ENCODE results near the gene LIMA1. TPM values are rescaled to one million over a fixed set of nuclear protein-coding genes. Genes with fewer than 3 reads are reported as not detected.
"Not testable (repeated sequence)": the region's sequence is repeated elsewhere in the genome, so short reads cannot be mapped to it uniquely, and the experiment has no call there.

Gene LIMA1
- polyA plus RNA-seq, 12 donors, result 109 to 218 (median 145) TPM

DNA sequence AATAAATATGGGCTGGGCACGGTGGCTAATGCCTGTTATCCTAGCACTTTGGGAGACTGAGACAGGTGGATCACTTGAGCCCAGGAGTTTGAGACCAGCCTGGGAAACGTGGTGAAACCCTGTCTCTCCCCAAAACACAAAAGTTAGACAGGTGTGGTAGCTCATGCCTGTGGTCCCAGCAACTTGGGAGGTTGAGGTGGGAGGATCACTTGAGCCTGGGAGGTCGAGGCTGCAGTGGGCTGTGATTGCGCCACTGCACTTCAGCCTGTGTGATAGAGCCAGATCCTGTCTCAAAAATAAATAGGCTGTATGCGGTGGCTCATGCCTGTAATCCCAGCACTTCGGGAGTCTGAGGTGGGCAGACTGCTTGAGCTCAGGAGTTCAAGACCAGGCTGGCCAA lies 135.3 kb downstream of the LIMA1 start:
- not testable (repeated sequence) for DNase-seq

DNA sequence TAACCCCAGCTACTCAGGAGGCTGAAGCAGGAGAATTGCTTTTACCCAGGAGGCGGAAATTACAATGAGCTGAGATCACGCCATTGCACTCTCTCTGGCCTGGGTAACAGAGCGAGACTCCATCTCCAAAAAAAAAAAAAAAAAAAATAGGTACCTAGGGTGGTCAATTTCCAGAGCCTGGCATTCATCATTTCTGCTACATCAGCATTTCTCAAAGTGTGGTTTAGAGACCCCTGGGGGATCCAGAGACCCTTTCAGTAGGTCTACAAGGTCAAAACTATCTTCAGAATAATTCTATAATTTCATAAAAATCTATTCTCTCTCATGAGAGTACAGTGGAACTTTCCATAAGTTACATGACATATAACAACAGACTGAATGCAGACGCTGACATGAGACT lies 136.0 kb downstream of the LIMA1 start:
- DNase-seq, result no peak

- no peak for DNase-seq
Measured at GRCh38 chr12:50145439-50145838, 137.9 kb downstream of the LIMA1 start.

DNA sequence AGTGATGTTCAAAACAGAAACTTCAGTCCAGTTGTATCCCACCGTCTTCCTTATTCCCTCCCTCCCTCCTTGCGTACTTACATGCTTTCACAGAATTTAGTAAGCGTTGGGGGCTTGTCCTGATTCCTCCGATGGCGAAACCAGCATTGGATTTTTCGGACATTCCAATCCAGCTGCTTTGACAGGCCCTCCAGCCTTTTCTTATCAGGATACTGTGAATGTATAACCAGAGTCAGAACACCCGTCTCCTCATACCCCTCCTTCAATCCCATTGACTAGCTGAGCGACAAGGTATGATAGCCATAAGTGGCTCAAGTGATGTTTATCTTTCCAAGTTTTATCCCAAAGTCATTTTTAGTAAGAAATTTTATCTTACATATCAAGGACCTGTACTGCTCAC lies 140.3 kb downstream of the LIMA1 start:
- no peak for DNase-seq

GRCh38 chr12:50132505-50133135 lies 150.7 kb downstream of the LIMA1 start:
- DNase-seq, result peak; percentile 47

- DNase-seq, result no peak
Measured at GRCh38 chr12:50129290-50129689, 154.0 kb downstream of the LIMA1 start.

- DNase-seq, result no peak
Measured at GRCh38 chr12:50127546-50127945, 155.8 kb downstream of the LIMA1 start.

Other genes starting within 250 kb of the LIMA1 start
- gene ASIC1, start 225.9 kb downstream of the LIMA1 start, polyA plus RNA-seq (ENCODE audit: insufficient read length in 12 of 12), result 10 to 100 TPM in 8 of 12 donors, 1 to 10 TPM in 3, not detected in 1; 8.1 to 15.0 (median 10.7) TPM
- 10 to 100 TPM in 11 of 12 donors, not detected in 1; 45.4 to 88.5 (median 56.3) TPM for gene SMARCD1, start 198.2 kb downstream of the LIMA1 start, polyA plus RNA-seq (ENCODE audit: insufficient read length in 12 of 12)
- 10 to 100 TPM in 11 of 12 donors, not detected in 1; 13.8 to 82.5 (median 54.2) TPM for gene GPD1, start 179.5 kb downstream of the LIMA1 start, polyA plus RNA-seq (ENCODE audit: insufficient read length in 12 of 12)
- gene COX14, start 171.3 kb downstream of the LIMA1 start, polyA plus RNA-seq (ENCODE audit: insufficient read length in 12 of 12), result 10 to 100 TPM in 10 of 12 donors, not detected in 2; 20.9 to 46.7 (median 38.2) TPM
- gene CERS5, start 116.2 kb downstream of the LIMA1 start, polyA plus RNA-seq (ENCODE audit: insufficient read length in 12 of 12), result 10 to 100 TPM in 11 of 12 donors, not detected in 1; 32.7 to 70.9 (median 43.5) TPM
- 1 to 10 TPM in 1 of 12 donors, under 1 TPM in 9, not detected in 2; 0.09 to 1.1 (median 0.36) TPM for gene FAM186A, start 113.1 kb upstream of the LIMA1 start, polyA plus RNA-seq (ENCODE audit: insufficient read length in 12 of 12)
- gene LARP4, start 117.4 kb upstream of the LIMA1 start, polyA plus RNA-seq (ENCODE audit: insufficient read length in 12 of 12), result 10 to 100 TPM in 11 of 12 donors, not detected in 1; 21.3 to 32.0 (median 26.4) TPM
- gene DIP2B, start 221.5 kb upstream of the LIMA1 start, polyA plus RNA-seq (ENCODE audit: insufficient read length in 12 of 12), result 10 to 100 TPM in 11 of 12 donors, not detected in 1; 15.2 to 25.8 (median 21.5) TPM